GM08714 (cell line): ENCODE measurements around the gene SLC16A14.

ENCODE experiments used
- H3K4me3 ChIP-seq: fragments of 200-500 bp; sonication (Bioruptor generic); 2 replicates; pipeline ENCODE4 v1.5.1; 2014; ENCODE audit warnings: mild to moderate bottlenecking, low read length, inconsistent platforms
- ZNF274 ChIP-seq: IDR thresholded peaks from 2 replicates; pipeline ENCODE4 v1.6.1; 2012; ENCODE audit warnings: mild to moderate bottlenecking, low read depth, low read length

The SLC16A14 gene

DNA sequence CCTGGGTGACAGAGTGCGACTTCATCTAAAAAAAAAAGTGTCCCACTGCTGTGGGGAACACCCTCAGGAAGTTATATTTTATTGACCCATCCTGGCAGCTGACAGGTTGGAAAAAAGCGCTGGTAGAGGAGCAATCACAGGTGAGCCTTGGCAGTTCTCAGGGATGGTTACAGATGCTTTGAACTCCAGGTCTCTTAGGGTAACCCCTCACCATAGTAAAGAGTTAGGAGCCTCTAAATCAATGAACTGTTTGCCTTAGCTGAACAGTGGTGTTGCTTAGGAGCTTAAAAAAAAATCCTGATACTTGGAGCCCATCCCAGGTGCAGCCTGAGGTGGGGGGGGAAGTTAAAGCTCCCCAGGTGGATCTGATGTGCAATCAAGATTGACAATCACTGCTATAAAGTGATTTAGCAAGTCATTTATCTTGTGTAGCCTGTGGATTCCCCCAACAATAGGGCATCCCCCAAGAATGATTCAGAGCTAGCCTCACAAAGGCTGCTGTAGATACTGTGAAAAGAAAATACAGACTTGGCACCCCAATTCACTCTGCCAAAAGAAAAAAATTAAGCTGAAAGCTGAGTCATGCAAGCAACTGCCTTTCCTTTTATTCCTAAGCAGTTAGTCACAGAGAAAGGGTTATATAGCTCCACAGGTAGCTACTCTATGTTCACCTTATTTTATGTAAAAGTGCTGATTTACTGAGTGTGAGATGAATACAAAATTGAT lies 14.8 kb downstream of the SLC16A14 start:
- H3K4me3 ChIP-seq: no peak overlapping the region
- no peak for TF ChIP-seq ZNF274

DNA sequence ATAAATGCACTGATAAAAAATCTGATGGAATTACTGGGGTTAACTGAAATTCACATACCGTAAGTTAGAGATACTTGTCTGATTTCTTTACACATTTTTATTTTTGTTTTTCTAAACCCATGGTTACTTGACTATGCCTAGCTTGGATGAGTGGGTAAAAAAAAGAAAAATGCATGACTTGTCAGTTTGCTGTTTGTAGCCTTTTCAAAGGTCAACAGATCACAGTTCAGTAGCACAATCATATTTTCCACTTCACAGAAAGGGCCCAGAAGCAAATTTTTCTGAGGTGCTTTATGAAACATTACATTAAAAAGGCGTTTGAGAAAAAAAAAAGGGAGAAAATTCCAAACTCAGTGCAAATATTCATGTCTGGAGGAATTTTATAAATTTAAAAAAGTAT lies 16.4 kb downstream of the SLC16A14 start:
- no peak for TF ChIP-seq ZNF274
- no peak overlapping the region for H3K4me3 ChIP-seq

DNA sequence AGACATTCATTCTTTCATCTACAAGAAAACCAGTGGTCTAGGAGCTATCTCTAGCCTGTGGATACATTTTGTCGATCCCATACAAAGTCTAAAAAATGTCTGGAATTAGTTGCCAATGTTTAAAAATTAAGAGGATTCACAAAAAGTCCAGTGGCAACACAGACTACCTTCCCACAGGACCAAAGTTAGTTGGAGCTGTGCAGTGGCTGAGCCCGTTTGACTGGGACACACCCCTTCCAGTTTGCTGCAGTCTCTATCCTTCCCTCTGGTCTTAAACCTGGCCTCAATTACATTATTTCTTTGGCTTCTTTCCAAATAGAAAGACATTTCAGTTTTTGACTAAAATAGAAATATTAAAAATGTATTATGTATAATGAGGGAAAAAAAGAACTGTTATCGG lies 18.6 kb downstream of the SLC16A14 start:
- TF ChIP-seq ZNF274: no peak
- H3K4me3 ChIP-seq: no peak overlapping the region

DNA sequence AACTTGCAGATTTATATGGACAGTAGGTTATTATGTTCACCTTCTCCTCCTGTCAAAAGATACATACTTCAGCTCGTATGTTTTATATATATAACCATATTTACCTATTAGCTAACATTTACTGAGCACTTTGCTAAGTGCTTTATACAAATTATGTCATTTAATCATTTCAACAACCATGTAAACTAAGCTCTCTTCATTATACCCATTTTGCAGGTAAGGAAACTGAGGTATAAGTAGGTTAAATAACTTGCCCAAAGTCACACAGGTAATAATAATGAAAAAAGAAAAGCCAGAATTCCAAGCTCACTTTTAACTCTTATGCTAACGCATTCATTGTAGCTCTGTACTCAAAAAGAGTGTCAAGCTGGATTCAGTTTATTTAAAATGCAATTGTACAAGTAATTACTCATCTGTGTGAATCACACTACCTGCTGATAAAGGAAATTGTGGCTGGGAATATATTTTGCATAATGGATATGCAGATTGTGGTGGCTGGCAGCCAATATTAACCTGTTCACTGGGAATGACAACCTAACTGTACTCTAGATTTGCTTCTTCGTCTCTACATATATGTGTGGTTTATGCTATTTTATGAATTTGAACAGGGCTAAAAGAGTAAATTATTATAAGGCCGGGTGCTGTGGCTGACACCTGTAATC lies 20.6 kb downstream of the SLC16A14 start:
- no peak for TF ChIP-seq ZNF274
- H3K4me3 ChIP-seq: no peak overlapping the region

DNA sequence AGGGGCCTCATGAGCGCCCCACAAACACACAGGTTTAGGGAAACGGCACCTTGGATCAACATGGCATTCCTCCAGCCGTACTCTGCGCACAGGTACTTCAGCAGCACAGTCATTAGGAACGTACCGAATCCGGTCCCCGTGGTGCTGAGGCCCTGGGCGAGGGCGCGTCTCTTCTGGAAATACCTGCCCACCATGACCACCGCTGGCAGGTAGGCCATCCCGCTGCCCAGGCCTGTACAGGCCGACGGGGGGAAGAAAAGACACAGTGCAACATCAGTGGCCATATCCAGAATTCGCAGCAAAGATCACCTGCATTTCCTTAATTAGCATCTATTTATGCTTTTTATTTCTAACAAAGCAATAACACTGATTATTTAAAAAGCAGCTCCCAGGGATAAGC lies 22.2 kb downstream of the SLC16A14 start:
- no peak overlapping the region for H3K4me3 ChIP-seq
- TF ChIP-seq ZNF274: no peak

DNA sequence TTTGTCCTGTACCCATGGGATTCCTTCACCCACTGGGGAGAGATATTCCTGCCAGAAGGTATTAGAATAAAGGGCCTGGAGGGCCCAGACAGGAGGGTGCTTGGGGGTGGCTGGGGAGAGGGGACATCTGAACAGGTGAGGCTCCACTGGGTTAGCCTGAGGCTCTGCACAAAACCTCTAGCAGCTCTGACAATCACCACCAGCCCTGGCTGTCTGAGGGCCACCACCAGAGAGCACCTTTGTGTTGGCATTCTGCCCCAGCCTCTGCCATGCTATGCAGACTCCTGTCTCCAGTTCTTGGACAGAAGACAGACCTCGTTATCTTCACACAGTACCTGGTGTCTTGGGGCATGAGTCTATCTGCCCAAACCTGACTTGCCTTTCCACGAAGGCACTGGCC lies 25.3 kb downstream of the SLC16A14 start:
- no peak for TF ChIP-seq ZNF274
- H3K4me3 ChIP-seq: no peak overlapping the region

DNA sequence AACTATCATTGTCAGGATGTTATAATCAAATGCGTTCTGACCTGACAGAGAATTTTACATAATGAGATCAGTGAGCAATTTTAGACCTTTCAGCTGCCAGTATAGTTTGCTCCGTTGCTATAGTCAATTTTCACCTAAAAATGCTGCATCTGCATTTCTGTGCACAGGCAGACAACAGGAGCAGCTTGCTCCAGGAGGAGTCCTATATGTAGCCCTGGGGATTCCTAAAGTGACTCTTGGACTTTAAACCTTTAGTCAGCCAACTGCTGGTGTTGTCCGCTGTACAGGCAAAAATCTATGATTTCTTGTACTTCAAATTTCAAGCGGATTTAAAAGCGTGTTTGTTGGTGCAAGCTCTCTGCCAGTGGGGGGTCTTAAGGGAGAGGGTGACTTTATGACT lies 25.7 kb downstream of the SLC16A14 start:
- no peak for TF ChIP-seq ZNF274
- no peak overlapping the region for H3K4me3 ChIP-seq

DNA sequence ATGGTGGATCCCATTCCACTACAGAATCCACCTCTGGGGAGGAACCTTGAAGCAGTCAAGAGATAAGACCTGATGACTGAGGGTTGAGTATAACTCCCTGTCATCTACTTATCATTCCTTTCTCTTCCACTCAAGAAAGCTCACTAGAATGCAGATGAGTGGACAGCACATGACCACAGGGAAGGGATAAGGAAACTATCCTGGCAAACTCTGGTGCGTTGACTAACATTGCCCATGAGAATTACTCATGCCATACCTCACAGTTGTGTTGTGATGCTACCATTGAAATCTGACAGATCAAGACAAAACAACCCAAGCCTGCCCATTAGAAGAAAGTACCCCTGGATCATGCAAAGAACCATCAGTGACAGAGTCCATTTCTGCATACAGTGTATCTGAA lies 26.5 kb downstream of the SLC16A14 start:
- TF ChIP-seq ZNF274: no peak

DNA sequence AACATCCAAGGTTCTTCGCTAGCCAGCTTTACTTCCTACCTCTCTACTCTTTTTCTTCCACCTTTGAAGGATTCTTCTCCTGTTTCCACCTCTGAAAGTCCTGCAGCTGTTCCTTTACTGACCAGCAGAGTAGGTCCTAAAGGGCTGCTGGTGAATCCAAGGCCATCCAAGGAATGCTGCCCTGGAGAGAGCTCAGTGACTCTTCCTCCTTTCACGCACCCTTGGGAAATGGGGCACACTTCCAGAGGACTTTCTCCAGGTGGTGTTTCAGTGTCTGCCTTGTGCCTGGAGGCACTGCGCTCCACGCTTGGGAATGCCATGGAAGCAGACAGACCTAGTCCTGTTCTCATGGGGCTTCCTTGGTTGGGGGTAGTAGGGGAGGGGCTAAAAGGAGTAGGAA lies 45.4 kb downstream of the SLC16A14 start:
- H3K4me3 ChIP-seq: no peak overlapping the region
- TF ChIP-seq ZNF274: no peak

More for the DNA sequence above, 26.5 kb downstream of the SLC16A14 start:
- H3K4me3 ChIP-seq: no peak overlapping the region

DNA sequence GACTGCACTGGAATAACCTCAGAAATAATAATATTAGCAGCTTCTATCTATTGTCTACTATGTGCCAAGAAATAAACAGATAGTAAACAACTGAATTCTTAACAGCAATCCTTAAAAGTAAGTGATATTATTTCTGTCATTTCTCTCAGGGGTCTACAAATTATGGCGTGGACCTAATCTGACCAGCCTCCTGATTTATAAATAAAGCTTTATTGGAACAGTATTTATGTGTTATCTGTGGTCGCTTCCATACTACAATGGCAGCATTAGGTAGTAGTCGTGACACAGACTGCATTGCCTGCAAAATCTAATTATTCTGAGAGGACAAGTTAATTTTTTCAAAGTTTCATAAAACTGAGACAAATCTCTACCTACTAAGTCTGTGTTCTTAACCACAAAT lies 49.0 kb downstream of the SLC16A14 start:
- TF ChIP-seq ZNF274: no peak
- no peak overlapping the region for H3K4me3 ChIP-seq

DNA sequence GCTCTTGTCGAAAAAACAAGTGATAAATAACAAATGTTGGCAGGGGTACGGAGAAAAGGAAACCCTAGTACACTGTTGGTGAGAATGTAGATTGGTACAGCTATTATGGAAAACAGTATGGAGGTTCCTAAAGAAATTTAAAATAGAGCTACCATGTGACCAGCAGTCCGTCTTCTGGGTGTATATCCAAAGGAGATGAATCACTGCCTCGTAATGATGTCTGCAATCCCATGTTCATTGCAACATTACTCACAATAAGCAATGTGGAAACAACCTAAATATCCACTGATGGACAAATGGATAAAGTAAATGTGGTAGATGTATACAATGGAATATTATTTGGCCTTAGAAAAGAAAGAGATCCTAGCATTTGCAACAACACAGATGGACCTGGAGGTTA lies 50.6 kb downstream of the SLC16A14 start:
- no peak for TF ChIP-seq ZNF274
- no peak overlapping the region for H3K4me3 ChIP-seq

DNA sequence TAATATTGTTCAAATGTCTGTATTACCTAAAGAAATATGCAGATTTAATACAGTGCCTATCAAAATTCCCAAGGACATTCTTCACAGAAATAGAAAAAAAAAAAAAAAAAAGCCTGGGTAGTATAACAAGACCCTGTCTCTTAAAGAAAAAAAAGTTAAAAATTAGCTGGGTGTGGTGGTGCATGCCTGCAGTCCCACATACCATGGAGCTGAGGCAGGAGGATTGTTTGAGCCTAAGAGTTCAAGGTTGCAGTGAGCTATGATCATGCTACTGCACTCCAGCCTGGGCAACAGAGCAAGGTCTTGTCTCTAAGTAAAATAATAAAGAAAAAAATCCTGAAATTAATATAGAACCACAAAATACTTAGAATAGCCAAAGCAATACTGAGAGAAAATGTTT lies 51.9 kb downstream of the SLC16A14 start:
- no peak for TF ChIP-seq ZNF274
- no peak overlapping the region for H3K4me3 ChIP-seq

DNA sequence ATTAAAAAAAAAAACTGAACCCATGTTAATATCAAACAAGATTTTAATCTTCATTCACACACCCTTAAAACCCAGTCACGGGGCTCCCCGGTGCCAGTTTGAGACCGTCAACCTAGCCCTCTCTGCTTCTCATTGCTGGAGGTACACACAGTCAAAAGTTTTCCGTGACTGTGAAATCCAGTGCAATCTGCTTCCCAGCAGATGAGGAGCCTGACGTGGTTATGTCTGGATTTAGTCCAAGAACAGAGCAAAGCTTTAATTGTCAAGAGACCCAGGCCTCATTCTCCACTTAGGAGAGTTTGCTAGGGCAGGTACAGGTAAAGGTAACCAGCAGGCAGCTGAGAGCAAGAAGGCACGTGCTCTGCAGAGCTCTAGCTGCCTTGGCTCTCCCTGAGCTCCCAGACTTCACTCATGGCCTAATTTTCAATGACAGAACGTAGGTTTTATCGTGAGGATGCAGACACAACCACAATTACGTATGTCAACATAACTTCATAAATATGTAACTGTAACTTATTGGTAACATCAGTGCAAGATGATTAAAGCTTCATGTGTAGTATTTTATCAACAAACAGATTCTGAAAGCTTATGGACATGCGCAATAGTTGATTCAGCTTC lies 56.3 kb downstream of the SLC16A14 start:
- no peak overlapping the region for H3K4me3 ChIP-seq
- no peak for TF ChIP-seq ZNF274

DNA sequence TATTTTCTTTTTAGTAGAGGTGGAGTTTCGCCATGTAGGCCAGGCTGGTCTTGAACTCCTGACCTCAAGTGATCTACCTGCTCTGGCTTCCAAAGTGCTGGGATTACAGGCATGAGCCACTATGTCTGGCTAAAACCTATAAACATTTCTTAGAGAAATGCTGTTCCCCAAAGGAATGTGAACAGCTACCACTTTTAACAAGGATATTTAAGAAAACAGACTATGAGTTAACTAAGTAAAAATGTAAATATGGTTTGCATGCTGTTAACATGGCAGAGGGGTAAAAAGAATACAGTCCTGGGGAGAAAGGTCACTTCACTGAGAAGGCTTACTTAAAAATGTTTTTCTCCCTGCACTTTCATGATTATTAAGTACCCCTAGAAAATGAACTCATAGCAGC lies 57.1 kb downstream of the SLC16A14 start:
- TF ChIP-seq ZNF274: no peak
- no peak overlapping the region for H3K4me3 ChIP-seq

DNA sequence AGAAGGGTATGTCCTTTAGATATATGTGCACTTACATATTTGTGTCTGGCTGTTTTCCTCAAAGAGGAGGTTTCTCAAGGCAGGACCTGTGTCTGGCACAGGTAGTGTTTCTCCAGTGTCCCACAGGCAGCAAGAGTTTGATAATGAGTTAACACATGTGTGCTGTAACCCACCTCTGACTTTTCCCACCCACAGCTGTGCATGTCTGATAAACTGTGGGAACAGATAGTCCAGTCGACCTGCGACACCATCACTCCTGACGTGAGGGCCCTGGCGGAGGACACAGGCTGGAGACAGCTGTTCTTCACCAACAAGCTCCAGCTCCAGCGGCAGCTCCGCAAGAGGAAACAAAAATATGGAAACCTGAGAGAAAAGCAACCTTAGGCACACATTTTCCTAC lies 58.2 kb downstream of the SLC16A14 start:
- TF ChIP-seq ZNF274: no peak
- H3K4me3 ChIP-seq: no peak overlapping the region

DNA sequence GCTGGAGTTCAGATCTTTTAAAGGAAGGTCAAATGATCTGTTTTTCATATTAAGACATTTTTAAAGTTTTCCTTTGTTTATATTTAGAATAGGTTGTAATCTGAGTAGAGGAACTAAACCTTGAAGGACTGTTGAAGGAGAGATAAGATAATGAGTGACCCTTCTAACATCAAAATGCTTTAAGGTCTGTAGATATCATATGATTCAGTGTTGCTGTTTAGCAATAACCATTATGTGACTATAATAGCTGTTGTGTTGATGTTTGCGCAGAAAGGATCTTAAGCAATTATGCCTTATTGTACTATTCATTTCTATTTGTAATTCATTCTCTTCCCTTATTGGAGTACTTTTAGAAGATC lies 60.0 kb downstream of the SLC16A14 start:
- H3K4me3 ChIP-seq: no peak overlapping the region
- no peak for TF ChIP-seq ZNF274
